ENCODE data around the gene STXBP6. TPM values are rescaled to one million over a fixed set of nuclear protein-coding genes. Genes with fewer than 3 reads are reported as not detected.

Gene STXBP6
- total and polyA plus RNA-seq, 2 of the 13 experiments (the other 11 are each of a cell fraction or from before 2014, with no cell fraction given): 35.3 to 42.8 TPM

GRCh38 chr14:25032092-25032784, 17.7 kb downstream of the STXBP6 start (continued):
- peak; percentile 64; the same call in 1 of the 2 replicates for TF ChIP-seq SAP130 (CRISPR knock-in tag; IDR thresholded peaks at IDR 0.05; ENCODE audit: low read depth)
- TF ChIP-seq YY1 (IDR thresholded peaks at IDR 0.05; ENCODE audit: insufficient read depth, insufficient replicate concordance, low read depth, low read length): no peak
- 0 out of 2 replicates have a peak, but pooled peaks have one; percentile 63 for TF ChIP-seq ZNF646 (CRISPR knock-in tag; IDR thresholded peaks at IDR 0.05)
- TF ChIP-seq ZBTB39 (CRISPR knock-in tag; IDR thresholded peaks at IDR 0.05): no peak
- 0 out of 2 replicates have a peak, but pooled peaks have one; percentile 34 for TF ChIP-seq POGK (CRISPR knock-in tag; conservative IDR thresholded peaks at IDR 0.05)
- TF ChIP-seq ZNF331 (CRISPR knock-in tag; IDR thresholded peaks at IDR 0.05): peak; percentile 81
- TF ChIP-seq ZBED4 (CRISPR knock-in tag; IDR thresholded peaks at IDR 0.05; ENCODE audit: borderline replicate concordance): peak; percentile 52; the same call in 1 of the 2 replicates
- peak; percentile 28; the same call in 1 of the 2 replicates for TF ChIP-seq BCL6 (CRISPR knock-in tag; IDR thresholded peaks at IDR 0.05)
- peak; percentile 64; the same call in 1 of the 2 replicates for TF ChIP-seq ERF (CRISPR knock-in tag; IDR thresholded peaks at IDR 0.05)
- TF ChIP-seq SMAD3 (CRISPR knock-in tag; IDR thresholded peaks at IDR 0.05): peak; percentile 87
- TF ChIP-seq NFKB2 (CRISPR knock-in tag; IDR thresholded peaks at IDR 0.05; ENCODE audit: borderline replicate concordance): no peak
- 0 out of 2 replicates have a peak, but pooled peaks have one; percentile 46 for TF ChIP-seq ZGPAT (CRISPR knock-in tag; IDR thresholded peaks at IDR 0.05)

Measured in HepG2 (cell line).